Measurements from ENCODE around the gene STK36. TPM values are rescaled to one million over a fixed set of nuclear protein-coding genes. Genes with fewer than 3 reads are reported as not detected.

STK36 gene
- total RNA-seq, 2 donors from 2014 or later, result 17.8 to 36.7 TPM

DNA sequence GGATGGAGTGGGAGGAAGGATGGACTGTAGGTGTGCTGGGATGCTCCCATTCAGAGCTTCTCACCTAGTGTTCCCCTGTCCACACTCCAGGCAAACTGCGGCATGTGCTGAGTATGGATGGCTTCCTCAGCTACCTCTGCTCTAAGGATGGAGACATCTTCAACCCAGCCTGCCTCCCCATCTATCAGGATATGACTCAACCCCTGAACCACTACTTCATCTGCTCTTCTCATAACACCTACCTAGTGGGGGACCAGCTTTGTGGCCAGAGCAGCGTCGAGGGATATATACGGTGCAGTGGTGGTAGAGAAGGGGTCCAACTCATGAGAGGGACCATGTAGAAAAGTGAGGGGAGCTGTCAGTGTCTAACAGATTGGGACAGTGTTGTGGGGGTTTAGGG lies 43.9 kb upstream of the STK36 start:
- no peak overlapping the region for H3K9ac ChIP-seq (ENCODE audit: low read depth in 2 of 2, low read length in 2 of 2)
- H3K36me3 ChIP-seq, result no peaks in the 10 kb centered on the region
- TF ChIP-seq, protein P1, sequence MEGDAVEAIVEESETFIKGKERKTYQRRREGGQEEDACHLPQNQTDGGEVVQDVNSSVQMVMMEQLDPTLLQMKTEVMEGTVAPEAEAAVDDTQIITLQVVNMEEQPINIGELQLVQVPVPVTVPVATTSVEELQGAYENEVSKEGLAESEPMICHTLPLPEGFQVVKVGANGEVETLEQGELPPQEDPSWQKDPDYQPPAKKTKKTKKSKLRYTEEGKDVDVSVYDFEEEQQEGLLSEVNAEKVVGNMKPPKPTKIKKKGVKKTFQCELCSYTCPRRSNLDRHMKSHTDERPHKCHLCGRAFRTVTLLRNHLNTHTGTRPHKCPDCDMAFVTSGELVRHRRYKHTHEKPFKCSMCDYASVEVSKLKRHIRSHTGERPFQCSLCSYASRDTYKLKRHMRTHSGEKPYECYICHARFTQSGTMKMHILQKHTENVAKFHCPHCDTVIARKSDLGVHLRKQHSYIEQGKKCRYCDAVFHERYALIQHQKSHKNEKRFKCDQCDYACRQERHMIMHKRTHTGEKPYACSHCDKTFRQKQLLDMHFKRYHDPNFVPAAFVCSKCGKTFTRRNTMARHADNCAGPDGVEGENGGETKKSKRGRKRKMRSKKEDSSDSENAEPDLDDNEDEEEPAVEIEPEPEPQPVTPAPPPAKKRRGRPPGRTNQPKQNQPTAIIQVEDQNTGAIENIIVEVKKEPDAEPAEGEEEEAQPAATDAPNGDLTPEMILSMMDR (IDR thresholded peaks at IDR 0.05), result no peak
- no peaks in the 10 kb centered on the region for H3K4me1 ChIP-seq
- no peak for DNase-seq
- no peak overlapping the region for H3K27ac ChIP-seq
- no peaks in the 10 kb centered on the region for H3K27me3 ChIP-seq
- intact Hi-C loops (cut with DNase I), result no loop called here
- H3K9me3 ChIP-seq, result no peaks in the 10 kb centered on the region
- H3K4me3 ChIP-seq, result no peak overlapping the region

DNA sequence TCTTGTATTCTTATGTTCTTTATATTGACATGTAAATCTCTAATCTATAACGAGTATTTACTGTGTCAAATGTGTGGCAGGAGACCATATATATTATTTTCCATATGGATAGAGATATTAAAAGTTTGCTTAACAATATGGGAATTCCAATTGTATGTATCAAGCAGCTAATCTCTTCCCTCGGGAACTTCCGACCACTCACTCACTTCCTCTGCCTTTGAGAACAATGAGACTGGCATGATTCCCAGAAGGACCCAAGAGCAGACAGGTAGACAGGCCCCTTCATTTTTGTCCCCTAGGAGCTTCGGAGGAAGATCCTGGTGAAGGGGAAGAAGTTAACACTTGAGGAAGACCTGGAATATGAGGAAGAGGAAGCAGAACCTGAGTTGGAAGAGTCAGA lies 40.0 kb upstream of the STK36 start:
- intact Hi-C loops (cut with DNase I), result no loop called here
- Histone ChIP-seq H3K9me3 (no peaks in the 10 kb centered on the region), H3K36me3 (no peaks in the 10 kb centered on the region), H3K27me3 (no peaks in the 10 kb centered on the region), H3K4me1 (no peaks in the 10 kb centered on the region), H3K9ac (ENCODE audit: low read depth in 2 of 2, low read length in 2 of 2) (no peak overlapping the region), H3K27ac (no peak overlapping the region), H3K4me3 (no peak overlapping the region)
- TF ChIP-seq, protein P1 (IDR thresholded peaks at IDR 0.05), result no peak
- no peak for DNase-seq

DNA sequence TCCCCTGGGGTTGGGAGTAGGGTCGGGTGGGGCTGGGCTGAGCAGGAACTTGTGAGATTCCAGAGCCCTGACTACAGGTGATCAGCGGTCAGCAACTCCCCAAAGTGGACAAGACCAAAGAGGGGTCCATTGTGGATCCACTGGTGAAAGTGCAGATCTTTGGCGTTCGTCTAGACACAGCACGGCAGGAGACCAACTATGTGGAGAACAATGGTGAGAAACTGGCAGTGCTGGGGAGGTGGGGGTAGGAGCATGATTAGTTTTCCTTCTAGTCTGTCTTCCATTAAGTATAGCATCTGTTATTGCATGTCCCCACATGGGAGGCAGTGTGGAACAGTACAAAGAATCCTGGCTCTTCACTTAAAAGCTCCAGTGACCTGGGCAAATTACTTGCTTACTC lies 36.2 kb upstream of the STK36 start:
- Histone ChIP-seq H3K9me3 (no peaks in the 10 kb centered on the region), H3K27me3 (no peaks in the 10 kb centered on the region), H3K4me3 (no peak overlapping the region), H3K27ac (no peak overlapping the region), H3K36me3 (peaks cover 11% of the 10 kb centered on the region), H3K4me1 (no peaks in the 10 kb centered on the region), H3K9ac (ENCODE audit: low read depth in 2 of 2, low read length in 2 of 2) (no peak overlapping the region)
- TF ChIP-seq, protein P1 (IDR thresholded peaks at IDR 0.05), result no peak
- intact Hi-C loops (cut with DNase I), result no loop called here
- no peak for DNase-seq

DNA sequence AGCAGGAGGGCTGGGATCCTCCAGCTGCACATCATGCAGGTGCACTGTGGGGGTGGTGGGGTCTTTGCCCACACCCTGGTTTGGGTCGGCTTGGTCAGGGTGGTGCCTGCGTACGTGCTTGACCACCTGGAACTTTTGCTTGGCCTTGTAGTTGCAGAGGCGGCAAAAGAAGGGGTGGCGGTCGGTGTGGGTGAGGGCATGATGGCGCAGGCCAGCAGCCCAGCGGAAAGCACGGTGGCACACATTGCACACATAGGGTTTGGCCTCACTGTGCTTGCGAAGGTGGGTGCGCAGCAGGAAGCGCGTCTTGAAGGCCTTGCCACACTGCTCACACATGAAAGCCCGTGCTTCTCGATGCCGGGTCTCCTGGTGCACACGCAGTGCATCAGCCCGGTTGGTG lies 33.5 kb upstream of the STK36 start:
- no peaks in the 10 kb centered on the region for H3K4me1 ChIP-seq
- peaks cover 11% of the 10 kb centered on the region for H3K36me3 ChIP-seq
- no peak overlapping the region for H3K9ac ChIP-seq (ENCODE audit: low read depth in 2 of 2, low read length in 2 of 2)
- DNase-seq, result no peak
- H3K27me3 ChIP-seq, result no peaks in the 10 kb centered on the region
- no peak overlapping the region for H3K27ac ChIP-seq
- no peaks in the 10 kb centered on the region for H3K9me3 ChIP-seq
- TF ChIP-seq, protein P1 (IDR thresholded peaks at IDR 0.05), result no peak
- H3K4me3 ChIP-seq, result no peak overlapping the region
- intact Hi-C loops (cut with DNase I), result no loop called here

DNA sequence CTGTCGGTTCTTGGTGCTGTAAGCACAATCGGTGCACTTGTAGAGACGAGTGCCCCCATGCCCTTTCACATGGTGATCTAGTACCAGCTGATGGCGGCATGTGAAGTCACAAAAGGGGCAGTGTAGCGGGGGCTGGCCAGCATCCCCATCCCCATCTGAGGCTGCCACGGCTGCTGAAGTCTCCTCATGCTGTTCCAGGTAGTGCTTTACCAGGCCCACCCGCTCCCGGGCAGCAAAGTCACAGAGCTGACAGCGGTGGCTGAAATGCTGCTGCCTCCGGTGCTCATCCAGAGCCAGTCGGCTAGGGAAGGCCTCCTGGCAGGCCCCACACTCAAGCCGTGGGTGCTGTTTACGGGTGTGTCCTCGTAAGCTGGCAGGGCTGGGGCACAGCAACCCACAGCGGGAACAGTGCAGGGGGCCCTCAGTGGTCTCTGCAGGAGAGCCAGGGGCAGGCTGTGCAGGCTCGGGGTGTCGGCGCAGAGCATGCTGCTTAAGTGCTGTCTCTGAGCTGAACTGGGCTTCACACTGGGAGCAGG lies 29.7 kb upstream of the STK36 start:
- H3K36me3 ChIP-seq, result peaks cover 20% of the 10 kb centered on the region
- H3K4me1 ChIP-seq, result no peaks in the 10 kb centered on the region
- H3K27ac ChIP-seq, result no peak overlapping the region
- intact Hi-C loops (cut with DNase I), result loop anchor here (10.0 kb wide), 1 partner anchor 237 kb away; no protein-coding TSS in a partner anchor
- TF ChIP-seq, protein P1 (IDR thresholded peaks at IDR 0.05), result no peak
- no peak overlapping the region for H3K4me3 ChIP-seq
- no peak for DNase-seq
- H3K9me3 ChIP-seq, result no peaks in the 10 kb centered on the region
- no peak overlapping the region for H3K9ac ChIP-seq (ENCODE audit: low read depth in 2 of 2, low read length in 2 of 2)
- no peaks in the 10 kb centered on the region for H3K27me3 ChIP-seq

Measured in colonic mucosa (tissue), 4 donors.